PC-3 (cell line): ENCODE results near the gene BPGM. TPM values are rescaled to one million over a fixed set of nuclear protein-coding genes. Genes with fewer than 3 reads are reported as not detected.

Experiments used
- ATAC-seq: fragments of 200-7000 bp; cut with Tn5 transposase; 2 replicates; pipeline ENCODE4 v1.9.1; 2020; ENCODE audit warnings: mild to moderate bottlenecking, moderate library complexity
- BruUV-seq: library from RNA; stranded (reverse); fragments of 400-500 nt; replicated peaks from 2 replicates; lab custom pipeline; 2021; lab: Mats Ljungman, UMichigan
- CTCF ChIA-PET: fragments of 300-600 bp; sonication (Branson Sonifier 250); formaldehyde crosslinking; loops from one replicate; lab custom pipeline; 2022; ENCODE audit warnings: antibody characterized with exemption; lab: Charles Lee
- POLR2A ChIA-PET: fragments of 300-600 bp; sonication (Branson Sonifier 250); formaldehyde crosslinking; loops from one replicate; lab custom pipeline; 2022; ENCODE audit warnings: antibody characterized with exemption; ENCODE audit not compliant: unreplicated experiment; lab: Charles Lee
- DNase-seq: peaks from one replicate; pipeline ENCODE4 v3.0.0-alpha.2; 2015
- H2AFZ ChIP-seq: fragments of 300-600 bp; sonication (generic); 2 replicates; pipeline ENCODE4 v1.6.0; 2016; ENCODE audit warnings: antibody characterized with exemption, low read length
- H3F3A ChIP-seq: fragments of 300-600 bp; sonication (generic); one replicate; pipeline ENCODE4 v1.6.0; 2017; ENCODE audit warnings: antibody characterized with exemption, low read length, control low read depth, mild to moderate bottlenecking; ENCODE audit not compliant: unreplicated experiment
- H3K27ac ChIP-seq: fragments of 300-600 bp; sonication (generic); 2 replicates; pipeline ENCODE4 v1.5.1; 2016; ENCODE audit warnings: mild to moderate bottlenecking, low read length
- H3K27me3 ChIP-seq: fragments of 300-600 bp; sonication (generic); 2 replicates; pipeline ENCODE4 v1.6.1; 2016; ENCODE audit warnings: low read length, mixed read lengths
- H3K36me3 ChIP-seq: fragments of 300-600 bp; sonication (generic); 2 replicates; pipeline ENCODE4 v1.6.1; 2016; ENCODE audit warnings: low read depth, mixed run types, low read length, mixed read lengths
- H3K4me1 ChIP-seq: fragments of 300-600 bp; sonication (generic); 2 replicates; pipeline ENCODE4 v1.5.1; 2016; ENCODE audit warnings: low read length; ENCODE audit not compliant: insufficient read depth
- H3K4me2 ChIP-seq: fragments of 300-600 bp; sonication (generic); 2 replicates; pipeline ENCODE4 v1.6.0; 2016; ENCODE audit warnings: low read length
- H3K4me3 ChIP-seq: fragments of 300-600 bp; sonication (generic); 2 replicates; pipeline ENCODE4 v1.5.1; 2016; ENCODE audit warnings: mild to moderate bottlenecking, low read length, mixed read lengths
- H3K79me2 ChIP-seq: fragments of 300-600 bp; sonication (generic); 2 replicates; pipeline ENCODE4 v1.6.1; 2017; ENCODE audit warnings: low read length, mixed read lengths
- H3K9ac ChIP-seq: fragments of 300-600 bp; sonication (generic); 2 replicates; pipeline ENCODE4 v1.6.0; 2016; ENCODE audit warnings: mild to moderate bottlenecking, low read length
- H3K9me2 ChIP-seq: fragments of 300-600 bp; sonication (generic); replicated peaks from 2 replicates; pipeline ENCODE4 v1.6.1; 2016; ENCODE audit warnings: mixed run types, low read length, mixed read lengths
- H3K9me3 ChIP-seq: fragments of 300-600 bp; sonication (generic); 2 replicates; pipeline ENCODE4 v1.6.1; 2016; ENCODE audit warnings: low read length, mixed read lengths
- H4K20me1 ChIP-seq: fragments of 300-600 bp; sonication (generic); 2 replicates; pipeline ENCODE4 v1.6.1; 2016; ENCODE audit warnings: low read length, mixed read lengths
- EZH2 ChIP-seq: fragments of 300-600 bp; sonication (generic); IDR thresholded peaks from one replicate; pipeline ENCODE4 v1.6.1; 2017; ENCODE audit warnings: antibody characterized with exemption, mild to moderate bottlenecking, low read length; ENCODE audit not compliant: unreplicated experiment
- EZH2phosphoT487 ChIP-seq: fragments of 300-600 bp; sonication (generic); IDR thresholded peaks from 2 replicates; pipeline ENCODE4 v1.6.1; 2018; ENCODE audit warnings: mild to moderate bottlenecking, antibody characterized with exemption, low read length, borderline replicate concordance
- intact Hi-C: fragments of 100-400 bp; cut with micrococcal nuclease; formaldehyde crosslinking; loops from 2 replicates; pipeline ENCODE4 v1.9.0; 2023
- total RNA-seq: library from RNA; depleted of rRNA; stranded (reverse); fragments of >200 nt; gene quantifications from 2 replicates; pipeline ENCODE4 v1.2.3, GENCODE V29; 2014
- TF ChIP-seq, protein P1 (sequence below): fragments of 300-600 bp; sonication (generic); conservative IDR thresholded peaks from 2 replicates; pipeline ENCODE4 v1.5.1; 2017; ENCODE audit warnings: antibody characterized with exemption, low read depth, mild to moderate bottlenecking, low read length

BPGM gene
- total RNA-seq, 1 experiment from 2014 or later = 14.6 TPM

DNA sequence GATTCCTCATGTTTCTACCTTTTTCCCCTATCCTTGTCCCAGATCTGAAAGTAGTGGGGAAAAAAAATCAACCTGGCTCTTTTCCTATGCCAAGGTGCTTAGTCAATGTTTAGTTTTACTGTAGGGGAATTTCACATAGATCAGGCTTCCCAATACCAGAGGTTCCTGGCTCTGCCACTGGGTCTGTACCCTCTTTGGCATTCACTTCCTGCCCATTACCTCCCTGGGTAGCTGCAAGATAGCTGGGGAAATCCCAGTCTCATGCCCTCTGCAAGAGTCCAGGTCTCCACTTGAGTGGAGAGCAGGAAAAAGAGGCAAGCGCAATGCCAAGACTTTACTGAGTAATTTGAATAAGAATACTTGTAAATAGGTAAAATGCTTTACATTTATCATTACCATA, 3.5 kb upstream of the BPGM start:
- Histone ChIP-seq H3K4me1 (peaks cover 10% of the 10 kb centered on the region), H3K9me3 (no peaks in the 10 kb centered on the region), H3K9me2 (no peaks in the 10 kb centered on the region), H3K36me3 (no peaks in the 10 kb centered on the region), H2AFZ (no peak overlapping the region), H3K27me3 (no peaks in the 10 kb centered on the region), H4K20me1 (no peaks in the 10 kb centered on the region), H3K79me2 (peaks cover 11% of the 10 kb centered on the region; the same call in 1 of the 2 replicates), H3F3A (no peaks in the 10 kb centered on the region), H3K4me3 (no peak overlapping the region), H3K27ac (no peak overlapping the region), H3K4me2 (no peak overlapping the region), H3K9ac (no peak overlapping the region)
- ATAC-seq (no peak), DNase-seq (peak; percentile 27)
- TF ChIP-seq EZH2 = no peak
- TF ChIP-seq, protein P1, sequence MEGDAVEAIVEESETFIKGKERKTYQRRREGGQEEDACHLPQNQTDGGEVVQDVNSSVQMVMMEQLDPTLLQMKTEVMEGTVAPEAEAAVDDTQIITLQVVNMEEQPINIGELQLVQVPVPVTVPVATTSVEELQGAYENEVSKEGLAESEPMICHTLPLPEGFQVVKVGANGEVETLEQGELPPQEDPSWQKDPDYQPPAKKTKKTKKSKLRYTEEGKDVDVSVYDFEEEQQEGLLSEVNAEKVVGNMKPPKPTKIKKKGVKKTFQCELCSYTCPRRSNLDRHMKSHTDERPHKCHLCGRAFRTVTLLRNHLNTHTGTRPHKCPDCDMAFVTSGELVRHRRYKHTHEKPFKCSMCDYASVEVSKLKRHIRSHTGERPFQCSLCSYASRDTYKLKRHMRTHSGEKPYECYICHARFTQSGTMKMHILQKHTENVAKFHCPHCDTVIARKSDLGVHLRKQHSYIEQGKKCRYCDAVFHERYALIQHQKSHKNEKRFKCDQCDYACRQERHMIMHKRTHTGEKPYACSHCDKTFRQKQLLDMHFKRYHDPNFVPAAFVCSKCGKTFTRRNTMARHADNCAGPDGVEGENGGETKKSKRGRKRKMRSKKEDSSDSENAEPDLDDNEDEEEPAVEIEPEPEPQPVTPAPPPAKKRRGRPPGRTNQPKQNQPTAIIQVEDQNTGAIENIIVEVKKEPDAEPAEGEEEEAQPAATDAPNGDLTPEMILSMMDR = no peak
- TF ChIP-seq EZH2phosphoT487 = no peak
- no TSS peak for BruUV-seq
- POLR2A ChIA-PET = interaction anchor here (0.6 kb wide), 1 partner anchor 131 kb away, joined by 5 read pairs; no protein-coding TSS in a partner anchor
- intact Hi-C loops = loop anchor here (10.0 kb wide), 1 partner anchor 532 kb away; the partner anchor contains the start of gene CYREN
- CTCF ChIA-PET = no interaction called here

DNA sequence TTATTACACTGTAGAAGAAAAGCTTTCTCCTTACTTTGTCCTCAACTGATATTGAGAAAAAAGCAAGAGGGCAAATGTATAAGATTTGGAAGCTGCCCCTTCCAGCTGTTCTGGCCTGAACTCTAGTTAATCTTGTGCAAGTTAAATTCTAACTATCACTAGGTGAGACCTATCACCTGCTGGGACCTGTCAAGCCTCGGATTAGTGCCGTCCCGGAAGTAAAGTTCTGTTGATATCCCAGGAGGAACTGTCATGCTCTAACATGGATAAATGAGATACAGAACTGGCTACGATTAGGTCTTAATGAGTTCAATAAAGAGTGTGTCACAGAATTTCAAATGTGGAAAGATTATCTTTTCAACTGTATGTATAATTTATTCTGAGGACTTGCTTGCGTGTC, 1.2 kb upstream of the BPGM start:
- H3K9me2 ChIP-seq = no peaks in the 10 kb centered on the region
- ChIA-PET POLR2A (interaction anchor here (0.5 to 0.7 kb wide), 2 partner anchors 25 to 27 kb away, joined by 3 read pairs; no protein-coding TSS in a partner anchor), CTCF (interaction anchor here (1.0 kb wide), 1 partner anchor 9 kb away, joined by 3 read pairs; no protein-coding TSS in a partner anchor)
- H2AFZ ChIP-seq = no peak overlapping the region
- peaks cover 11% of the 10 kb centered on the region; the same call in 1 of the 2 replicates for H3K79me2 ChIP-seq
- peak overlapping the region; percentile 91 for H3K4me2 ChIP-seq
- H3K27ac ChIP-seq = no peak overlapping the region
- peaks cover 10% of the 10 kb centered on the region for H3K4me1 ChIP-seq
- peak overlapping the region; percentile 95 for H3K4me3 ChIP-seq
- no peaks in the 10 kb centered on the region for H3K36me3 ChIP-seq
- no TSS peak for BruUV-seq
- no peaks in the 10 kb centered on the region for H4K20me1 ChIP-seq
- DNase-seq = no peak
- H3K9me3 ChIP-seq = no peaks in the 10 kb centered on the region
- intact Hi-C loops = loop anchor here (5.0 to 10.0 kb wide), 2 partner anchors 132 to 529 kb away; partner anchors contain the start of genes CALD1 and CYREN
- no peaks in the 10 kb centered on the region for H3K27me3 ChIP-seq
- H3F3A ChIP-seq = no peaks in the 10 kb centered on the region
- ATAC-seq = no peak
- peak overlapping the region; percentile 89 for H3K9ac ChIP-seq
- TF ChIP-seq, protein P1 = no peak
- TF ChIP-seq EZH2phosphoT487 (no peak), EZH2 (no peak)

DNA sequence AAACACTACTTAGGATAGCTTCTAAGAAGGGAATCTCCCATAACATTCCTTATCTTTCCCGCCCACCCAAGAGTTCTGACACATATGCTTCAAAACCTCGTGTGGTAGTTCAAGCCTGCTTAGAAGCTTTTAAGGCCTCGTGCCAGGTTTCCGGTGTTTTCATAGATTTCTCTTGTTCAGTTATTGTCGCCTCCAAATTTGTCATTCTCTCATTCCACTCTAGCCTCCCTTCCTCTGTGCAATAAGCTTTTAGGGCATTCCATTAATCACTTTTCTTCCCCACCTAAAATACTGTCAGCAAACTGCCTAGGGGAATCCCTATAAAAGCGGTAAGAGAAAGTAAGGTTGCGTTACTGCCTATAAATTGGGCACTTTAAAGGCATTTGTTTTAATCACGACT, 718 bp upstream of the BPGM start:
- ChIA-PET POLR2A (interaction anchor here (0.5 to 0.7 kb wide), 6 partner anchors 15 to 139 kb away, joined by 3 to 5 read pairs (median 3); no protein-coding TSS in a partner anchor), CTCF (interaction anchor here (0.7 to 1.0 kb wide), 2 partner anchors 10 to 44 kb away, joined by 3 read pairs; no protein-coding TSS in a partner anchor)
- Histone ChIP-seq H3K36me3 (no peaks in the 10 kb centered on the region), H3K27ac (peak overlapping the region; percentile 34), H3K79me2 (peaks cover 11% of the 10 kb centered on the region; the same call in 1 of the 2 replicates), H2AFZ (peak overlapping the region; percentile 80), H3K9me3 (no peaks in the 10 kb centered on the region), H3K9ac (peak overlapping the region; percentile 89), H3K4me3 (peak overlapping the region; percentile 95), H3K9me2 (no peaks in the 10 kb centered on the region), H3F3A (no peaks in the 10 kb centered on the region), H3K4me2 (peak overlapping the region; percentile 91), H4K20me1 (no peaks in the 10 kb centered on the region), H3K27me3 (no peaks in the 10 kb centered on the region), H3K4me1 (peaks cover 10% of the 10 kb centered on the region)
- intact Hi-C loops = loop anchor here (1.0 to 10.0 kb wide), 4 partner anchors 32 to 529 kb away; partner anchors contain the start of genes CALD1 and CYREN
- TF ChIP-seq EZH2 (no peak), EZH2phosphoT487 (no peak)
- TF ChIP-seq, protein P1 = no peak
- TSS peak; percentile 95 for BruUV-seq
- no peak for ATAC-seq
- DNase-seq = peak; percentile 12
